GM12875 (cell line): ENCODE results near the gene OCLN.

ENCODE experiments used
- H3K4me3 ChIP-seq: one replicate; pipeline ENCODE4 v1.5.1; 2011; ENCODE audit warnings: low read depth, low read length, control low read depth
- CTCF ChIP-seq: IDR thresholded peaks from 2 replicates; pipeline ENCODE4 v1.5.1; 2011; ENCODE audit warnings: low read depth, mild to moderate bottlenecking, control low read depth, inconsistent platforms, low read length, moderate library complexity, borderline replicate concordance; ENCODE audit not compliant: insufficient read depth

OCLN gene

GRCh38 chr5:69494452-69494851 is 1.9 kb downstream of the OCLN start:
- peak overlapping the region; percentile 86 for H3K4me3 ChIP-seq
- TF ChIP-seq CTCF, result no peak

- no peak overlapping the region for H3K4me3 ChIP-seq
- TF ChIP-seq CTCF, result no peak
Measured at GRCh38 chr5:69497006-69497520, 4.5 kb downstream of the OCLN start.

- TF ChIP-seq CTCF, result no peak
- H3K4me3 ChIP-seq, result no peak overlapping the region
Measured at GRCh38 chr5:69498384-69498783, 5.8 kb downstream of the OCLN start.

- no peak overlapping the region for H3K4me3 ChIP-seq
- no peak for TF ChIP-seq CTCF
Measured at GRCh38 chr5:69502367-69502766, 9.8 kb downstream of the OCLN start.

- no peak overlapping the region for H3K4me3 ChIP-seq
Measured at GRCh38 chr5:69502767-69503488, 10.3 kb downstream of the OCLN start.

GRCh38 chr5:69504036-69504435 is 11.4 kb downstream of the OCLN start:
- no peak overlapping the region for H3K4me3 ChIP-seq
- no peak for TF ChIP-seq CTCF

More at GRCh38 chr5:69502767-69503488, 10.3 kb downstream of the OCLN start:
- TF ChIP-seq CTCF, result no peak

- no peak for TF ChIP-seq CTCF
- H3K4me3 ChIP-seq, result no peak overlapping the region
Measured at GRCh38 chr5:69505306-69505705, 12.7 kb downstream of the OCLN start.
